ENCODE data around the gene SLC38A3. TPM values are rescaled to one million over a fixed set of nuclear protein-coding genes. Genes with fewer than 3 reads are reported as not detected.

The SLC38A3 gene
- total and polyA plus RNA-seq, 2 of the 8 experiments (the other 6 are each of a cell fraction or from before 2014, with no cell fraction given), result 1.2 to 3.7 TPM

DNA sequence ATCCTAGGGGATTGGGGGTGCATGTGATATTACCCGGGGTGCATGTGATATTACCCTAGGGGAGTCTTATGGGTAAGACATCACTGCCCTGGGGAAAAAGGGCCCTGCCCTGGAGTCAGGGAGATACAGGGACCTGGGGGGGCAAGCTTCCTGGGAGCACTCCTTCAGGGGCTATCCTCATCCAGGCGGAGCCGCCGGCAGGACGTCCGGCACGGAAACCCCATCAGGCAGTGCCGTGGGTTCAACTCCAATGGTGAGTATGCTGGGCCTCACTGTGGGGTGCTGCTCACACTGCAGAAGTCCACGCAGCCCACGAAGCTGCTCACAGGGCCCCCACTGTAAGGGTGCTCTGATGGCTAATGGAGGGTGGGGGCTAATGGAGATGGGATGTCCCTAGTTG lies 19.0 kb upstream of the SLC38A3 start (continued):
- TF ChIP-seq SP4 (IDR thresholded peaks at IDR 0.05; ENCODE audit: low read length), result no peak
- no peak for TF ChIP-seq PHF8 (conservative IDR thresholded peaks at IDR 0.05; ENCODE audit: low read depth, low read length)
- TF ChIP-seq BCL11A (IDR thresholded peaks at IDR 0.05; ENCODE audit: low read depth in 2 of 2, low read length in 2 of 2), result no peak
- TF ChIP-seq HDAC2 (IDR thresholded peaks at IDR 0.05; ENCODE audit: borderline replicate concordance in 1 of 2, low read depth in 2 of 2, low read length in 2 of 2), result no peak

Data from H1 (cell line).